Naive thymus-derived CD4-positive, alpha-beta T cell (primary cell): ENCODE measurements around the gene LAMC1. TPM values are rescaled to one million over a fixed set of nuclear protein-coding genes. Genes with fewer than 3 reads are reported as not detected.
"Not testable (repeated sequence)": the region's sequence is repeated elsewhere in the genome, so short reads cannot be mapped to it uniquely, and the experiment has no call there.

ENCODE experiments used
- ATAC-seq: fragments of 150-1000 bp; cut with Tn5 transposase; 2 replicates; pipeline ENCODE4 v1.10.0; 2021; ENCODE audit warnings: mild to moderate bottlenecking, moderate library complexity
- CTCF ChIA-PET: fragments of 350-600 bp; sonication (Branson Sonifier 250); formaldehyde crosslinking; loops from one replicate; lab custom pipeline; 2021; ENCODE audit warnings: antibody characterized with exemption; lab: Charles Lee
- POLR2A ChIA-PET: fragments of 350-600 bp; sonication (Branson Sonifier 250); formaldehyde crosslinking; loops from one replicate; lab custom pipeline; 2021; ENCODE audit warnings: antibody characterized with exemption, inconsistent platforms; lab: Charles Lee
- DNase-seq, 9 donors: peaks; one replicate each; pipeline versions ENCODE4 v3.0.0 to v3.0.0-alpha.2; 2020 to 2022; ENCODE audit warnings: mixed read lengths in 1 of 9
- H3K27ac ChIP-seq: one replicate; pipeline ENCODE4 v1.7.0; 2013; ENCODE audit warnings: mild to moderate bottlenecking, low read depth, low read length, moderate library complexity
- H3K27me3 ChIP-seq, 2 donors: one replicate each; pipeline ENCODE4 v1.7.0; 2013; ENCODE audit warnings: low read length in 2 of 2, mild to moderate bottlenecking in 2 of 2, moderate library complexity in 2 of 2; ENCODE audit not compliant: control insufficient read depth in 2 of 2, insufficient read depth in 2 of 2
- H3K36me3 ChIP-seq, 3 experiments: 1 replicate in 2 of 3; 2 replicates in 1 of 3; pipeline ENCODE4 v1.7.0; 2013; ENCODE audit warnings: low read length in 3 of 3, mild to moderate bottlenecking in 3 of 3, moderate library complexity in 1 of 3; ENCODE audit not compliant: insufficient read depth in 3 of 3, control insufficient read depth in 2 of 3
- H3K4me1 ChIP-seq, 2 donors: one replicate each; pipeline ENCODE4 v1.7.0; 2013; ENCODE audit warnings: low read length in 2 of 2, mild to moderate bottlenecking in 2 of 2, moderate library complexity in 1 of 2; ENCODE audit not compliant: control insufficient read depth in 2 of 2, insufficient read depth in 2 of 2
- H3K4me3 ChIP-seq: 2 replicates; pipeline ENCODE4 v1.7.0; 2013; ENCODE audit warnings: mild to moderate bottlenecking, low read length
- H3K9me3 ChIP-seq, 3 experiments: 1 replicate in 2 of 3; 2 replicates in 1 of 3; pipeline ENCODE4 v1.7.0; 2013; ENCODE audit warnings: low read length in 3 of 3; ENCODE audit not compliant: control insufficient read depth in 2 of 3
- H3K27ac Mint-ChIP-seq, 9 donors: one replicate each; pipeline ENCODE4 v1.8.0; 2020 to 2022; ENCODE audit warnings: mixed read lengths in 9 of 9, mild to moderate bottlenecking in 8 of 9, moderate library complexity in 5 of 9, inconsistent platforms in 2 of 9
- H3K27me3 Mint-ChIP-seq, 5 donors: one replicate each; pipeline ENCODE4 v1.8.0; 2021 to 2022; ENCODE audit warnings: mixed read lengths in 5 of 5, mild to moderate bottlenecking in 1 of 5
- H3K36me3 Mint-ChIP-seq, 5 donors: one replicate each; pipeline ENCODE4 v1.8.0; 2020 to 2022; ENCODE audit warnings: mixed read lengths in 5 of 5, mild to moderate bottlenecking in 3 of 5, inconsistent platforms in 1 of 5
- H3K4me1 Mint-ChIP-seq, 7 donors: one replicate each; pipeline ENCODE4 v1.8.0; 2020 to 2022; ENCODE audit warnings: mixed read lengths in 7 of 7, mild to moderate bottlenecking in 3 of 7, inconsistent platforms in 1 of 7
- H3K4me3 Mint-ChIP-seq, 10 donors: one replicate each; pipeline ENCODE4 v1.8.0; 2020 to 2022; ENCODE audit warnings: mild to moderate bottlenecking in 10 of 10, mixed read lengths in 10 of 10, moderate library complexity in 6 of 10, inconsistent platforms in 2 of 10
- H3K9me3 Mint-ChIP-seq, 11 donors: one replicate each; pipeline ENCODE4 v1.8.0; 2020 to 2022; ENCODE audit warnings: mixed read lengths in 11 of 11, mild to moderate bottlenecking in 4 of 11, inconsistent platforms in 1 of 11, moderate library complexity in 1 of 11
- intact Hi-C, 2 donors: fragments of 100-400 bp; cut with micrococcal nuclease; formaldehyde crosslinking; loops; one replicate each; pipeline ENCODE4 v1.15.1; 2023
- polyA plus RNA-seq, 2 donors: library from polyadenylated mRNA; unstranded; fragments of 300-500 nt; fragmentation: Illumina TruSeq; gene quantifications; one replicate each; pipeline ENCODE4 v1.2.3, GENCODE V29; 2021
- total RNA-seq, 6 experiments: library from RNA in 5 of 6; stranded (reverse) in 5 of 6; gene quantifications; 1 replicate in 5 of 6; 2 replicates in 1 of 6; pipeline ENCODE4 v1.2.3 and lab custom pipeline; 2021 to 2026

The LAMC1 gene
- total and polyA plus RNA-seq, 7 experiments from 2014 or later: 0.02 to 1.3 (median 0.24) TPM; not detected in 2

GRCh38 chr1:183063349-183063748, 40.1 kb downstream of the LAMC1 start:
- Histone ChIP-seq H3K27me3 (peaks cover 0 to 5% of the 10 kb centered on the region in 2 donors), H3K36me3 (no peaks in the 10 kb centered on the region), H3K9me3 (no peaks in the 10 kb centered on the region), H3K4me3 (no peak overlapping the region), H3K4me1 (no peaks in the 10 kb centered on the region), H3K27ac (no peak overlapping the region)
- ATAC-seq (no peak), DNase-seq (no peak)
- CTCF ChIA-PET: no interaction called here
- POLR2A ChIA-PET: no interaction called here
- H3K27me3 Mint-ChIP-seq: peaks cover 0 to 11% (median 6%) of the 10 kb centered on the region in 5 donors
- peaks cover 0 to 4% (median 0%) of the 10 kb centered on the region in 11 donors for H3K9me3 Mint-ChIP-seq
- no peaks in the 10 kb centered on the region for H3K4me1 Mint-ChIP-seq
- H3K36me3 Mint-ChIP-seq: peaks cover 0 to 3% (median 0%) of the 10 kb centered on the region in 5 donors
- intact Hi-C loops: no loop called here
- no peak overlapping the region for H3K4me3 Mint-ChIP-seq
- H3K27ac Mint-ChIP-seq: no peak overlapping the region

- ATAC-seq (no peak), DNase-seq (no peak)
- Mint-ChIP-seq H3K9me3 (peaks cover 0 to 4% (median 0%) of the 10 kb centered on the region in 11 donors), H3K36me3 (peaks cover 0 to 3% (median 0%) of the 10 kb centered on the region in 5 donors), H3K4me3 (no peak overlapping the region), H3K27me3 (peaks cover 7 to 12% (median 8%) of the 10 kb centered on the region in 5 donors), H3K4me1 (no peaks in the 10 kb centered on the region), H3K27ac (no peak overlapping the region)
- CTCF ChIA-PET: no interaction called here
- Histone ChIP-seq H3K4me1 (no peaks in the 10 kb centered on the region), H3K36me3 (no peaks in the 10 kb centered on the region), H3K27ac (no peak overlapping the region), H3K27me3 (peaks cover 0 to 5% of the 10 kb centered on the region in 2 donors), H3K9me3 (no peaks in the 10 kb centered on the region), H3K4me3 (no peak overlapping the region)
- intact Hi-C loops: no loop called here
- POLR2A ChIA-PET: no interaction called here
Observed at GRCh38 chr1:183065168-183065706, 42.0 kb downstream of the LAMC1 start.

- H3K27ac Mint-ChIP-seq, H3K36me3 Mint-ChIP-seq, H3K4me1 ChIP-seq, CTCF ChIA-PET, H3K9me3 Mint-ChIP-seq, H3K4me3 ChIP-seq, H3K36me3 ChIP-seq, H3K4me3 Mint-ChIP-seq, ATAC-seq, H3K27me3 ChIP-seq, H3K4me1 Mint-ChIP-seq, DNase-seq, POLR2A ChIA-PET, H3K27ac ChIP-seq, intact Hi-C loops, H3K9me3 ChIP-seq: not testable (repeated sequence)
- H3K27me3 Mint-ChIP-seq: peaks cover 8 to 19% (median 11%) of the 10 kb centered on the region in 5 donors
Observed at GRCh38 chr1:183066432-183066831, 43.2 kb downstream of the LAMC1 start.

GRCh38 chr1:183069562-183070216, 46.5 kb downstream of the LAMC1 start:
- peaks cover 0 to 8% (median 0%) of the 10 kb centered on the region in 7 donors for H3K4me1 Mint-ChIP-seq
- no peak overlapping the region for H3K4me3 ChIP-seq
- no peaks in the 10 kb centered on the region for H3K36me3 ChIP-seq
- H3K27me3 ChIP-seq: no peaks in the 10 kb centered on the region
- CTCF ChIA-PET: no interaction called here
- H3K9me3 ChIP-seq: no peaks in the 10 kb centered on the region
- H3K27ac ChIP-seq: no peak overlapping the region
- H3K9me3 Mint-ChIP-seq: peaks cover 0 to 4% (median 0%) of the 10 kb centered on the region in 11 donors
- H3K27me3 Mint-ChIP-seq: peaks cover 7 to 20% (median 13%) of the 10 kb centered on the region in 5 donors
- no peak for DNase-seq
- H3K27ac Mint-ChIP-seq: no peak overlapping the region
- H3K4me1 ChIP-seq: no peaks in the 10 kb centered on the region
- no peak overlapping the region for H3K4me3 Mint-ChIP-seq
- no peak for ATAC-seq
- intact Hi-C loops: loop anchor here in 1 of 2 donors (5.0 kb wide), 1 partner anchor 1008 kb away; no protein-coding TSS in a partner anchor
- peaks cover 0 to 3% (median 0%) of the 10 kb centered on the region in 5 donors for H3K36me3 Mint-ChIP-seq
- POLR2A ChIA-PET: no interaction called here

- H3K9me3 ChIP-seq: no peaks in the 10 kb centered on the region
- H3K27me3 ChIP-seq: no peaks in the 10 kb centered on the region
- ATAC-seq: no peak
- Mint-ChIP-seq H3K36me3 (no peaks in the 10 kb centered on the region), H3K4me1 (peaks cover 0 to 8% (median 0%) of the 10 kb centered on the region in 7 donors), H3K27ac (no peak overlapping the region), H3K27me3 (peaks cover 4 to 22% (median 13%) of the 10 kb centered on the region in 5 donors), H3K9me3 (peaks cover 0 to 4% (median 0%) of the 10 kb centered on the region in 11 donors), H3K4me3 (no peak overlapping the region)
- ChIA-PET CTCF (no interaction called here), POLR2A (no interaction called here)
- no peak for DNase-seq
- H3K4me3 ChIP-seq: no peak overlapping the region
- no peak overlapping the region for H3K27ac ChIP-seq
- H3K36me3 ChIP-seq: no peaks in the 10 kb centered on the region
- H3K4me1 ChIP-seq: no peaks in the 10 kb centered on the region
- intact Hi-C loops: loop anchor here in 1 of 2 donors (5.0 kb wide), 1 partner anchor 1007 kb away; no protein-coding TSS in a partner anchor
Observed at GRCh38 chr1:183070234-183070922, 47.2 kb downstream of the LAMC1 start.

- Histone ChIP-seq H3K36me3 (no peaks in the 10 kb centered on the region), H3K4me3 (no peak overlapping the region), H3K9me3 (no peaks in the 10 kb centered on the region), H3K27me3 (no peaks in the 10 kb centered on the region), H3K4me1 (no peaks in the 10 kb centered on the region), H3K27ac (no peak overlapping the region)
- Mint-ChIP-seq H3K27ac (no peak overlapping the region), H3K4me3 (no peak overlapping the region), H3K36me3 (no peaks in the 10 kb centered on the region), H3K9me3 (peaks cover 0 to 3% (median 0%) of the 10 kb centered on the region in 11 donors), H3K4me1 (peaks cover 0 to 8% (median 0%) of the 10 kb centered on the region in 7 donors), H3K27me3 (peaks cover 4 to 28% (median 13%) of the 10 kb centered on the region in 5 donors)
- ATAC-seq (no peak), DNase-seq (no peak)
- CTCF ChIA-PET: no interaction called here
- POLR2A ChIA-PET: no interaction called here
- intact Hi-C loops: loop anchor here in 1 of 2 donors (5.0 kb wide), 1 partner anchor 1006 kb away; no protein-coding TSS in a partner anchor
Observed at GRCh38 chr1:183070923-183071618, 47.9 kb downstream of the LAMC1 start.
